GM19023 (cell line): ENCODE measurements around the gene AGPAT4.
A peak's percentile ranks its signal among the peaks of the same experiment; 100 is the strongest.
"Not testable (repeated sequence)": the region's sequence is repeated elsewhere in the genome, so short reads cannot be mapped to it uniquely, and the experiment has no call there.

Experiments
- ATAC-seq: cut with Tn5 transposase; IDR thresholded peaks from one replicate; pipeline ENCODE4 v1.9.1; 2021; ENCODE audit warnings: mild to moderate bottlenecking, moderate library complexity; ENCODE audit not compliant: unreplicated experiment

AGPAT4 gene

GRCh38 chr6:161230339-161230738, 43.5 kb downstream of the AGPAT4 start:
- ATAC-seq: no peak

DNA sequence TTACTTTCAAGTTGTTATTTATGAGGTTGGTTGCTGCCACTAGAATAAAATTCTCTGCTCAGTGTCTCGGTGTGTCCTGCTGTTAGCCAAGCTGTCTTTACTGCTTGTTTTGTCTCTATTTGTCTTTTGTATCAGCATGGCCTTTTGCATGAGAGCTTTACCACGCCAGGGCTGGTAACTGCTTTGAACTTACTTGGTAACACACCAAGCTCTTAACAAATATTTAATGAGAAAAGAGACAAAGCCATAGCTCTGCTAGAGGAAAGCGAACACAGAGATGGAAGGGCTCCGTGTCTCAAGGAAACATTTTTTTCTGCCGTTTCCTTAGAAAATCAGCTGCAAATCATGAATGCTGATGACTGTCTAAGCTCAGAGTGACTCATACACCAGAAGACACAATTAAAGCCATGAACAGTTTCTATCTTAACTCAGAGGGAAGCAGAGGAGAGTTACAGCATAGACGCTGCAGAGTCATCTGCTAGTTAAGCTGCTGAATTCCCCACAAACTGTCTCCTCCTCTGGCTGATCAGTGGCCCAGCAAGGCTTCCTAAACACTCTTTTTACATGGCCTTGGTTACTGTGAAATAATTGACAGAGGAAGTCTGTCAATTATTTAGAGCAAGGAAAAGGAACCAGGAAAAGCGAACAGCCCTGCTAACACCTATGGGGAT, 44.8 kb downstream of the AGPAT4 start:
- ATAC-seq: no peak

DNA sequence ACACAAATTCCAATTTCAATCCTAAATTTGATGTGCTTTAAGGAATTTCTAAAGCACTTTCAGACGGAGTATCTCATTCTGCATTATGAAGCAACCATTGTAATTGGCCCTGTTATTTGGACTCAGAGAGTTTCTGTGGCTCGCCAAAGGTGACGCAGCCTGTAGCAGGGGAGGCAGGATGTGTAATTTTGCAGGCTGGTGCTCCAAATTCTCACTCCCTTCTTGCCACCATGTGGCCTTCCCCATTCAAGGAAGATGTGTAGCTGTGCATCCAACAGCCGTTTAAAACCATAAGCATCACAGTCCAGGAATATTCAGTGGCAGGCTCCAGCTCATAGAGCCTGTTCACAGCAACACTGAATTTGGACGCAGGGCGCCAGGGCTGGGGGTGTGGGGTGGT, 45.8 kb downstream of the AGPAT4 start:
- ATAC-seq: no peak

- ATAC-seq: no peak
Observed at GRCh38 chr6:161227004-161227960, 46.6 kb downstream of the AGPAT4 start.

DNA sequence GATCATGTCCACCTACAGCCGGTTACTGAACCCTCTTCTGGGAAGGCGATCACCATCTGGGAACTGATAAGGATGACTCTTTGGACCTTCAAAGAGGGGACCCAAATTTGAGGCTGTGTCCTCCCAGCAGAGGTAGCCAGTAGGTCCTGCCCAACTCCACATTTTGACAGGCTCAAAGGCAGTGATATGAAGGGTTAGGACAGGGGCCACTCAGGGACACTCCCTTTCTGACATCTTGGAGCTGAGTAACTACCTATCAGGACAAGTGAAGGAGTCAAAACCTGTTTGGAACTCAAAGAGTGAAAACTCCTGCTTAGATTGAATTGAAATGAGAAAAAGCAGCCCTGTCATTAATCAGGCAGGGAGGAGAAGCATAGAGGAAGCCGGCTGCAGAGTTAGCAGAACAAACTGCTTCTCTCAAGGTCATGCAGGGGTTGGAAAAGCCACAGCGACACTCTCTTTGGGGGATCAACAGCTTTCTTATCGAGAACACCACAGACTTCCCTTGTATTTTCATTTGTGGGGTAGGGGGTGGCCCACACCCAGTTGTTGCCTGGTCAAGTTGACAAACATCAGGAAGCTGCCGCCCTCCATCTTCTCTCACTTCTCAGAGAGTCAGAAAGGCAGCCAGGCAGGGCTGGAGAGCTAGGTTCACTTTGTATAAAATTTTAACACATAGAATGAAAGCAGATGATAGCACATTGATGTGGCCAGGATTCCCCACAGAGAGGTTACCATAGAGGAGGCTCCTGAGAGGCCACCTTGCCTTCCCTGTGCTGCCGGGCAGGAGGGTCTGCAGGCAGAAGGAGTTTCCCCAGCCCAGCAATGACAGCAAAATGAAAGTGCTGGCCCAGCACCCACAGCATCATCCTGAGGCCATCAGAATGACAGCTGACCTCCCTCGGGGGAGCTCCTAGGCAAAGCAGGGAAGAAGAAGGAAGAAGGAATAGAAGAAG, 47.6 kb downstream of the AGPAT4 start:
- ATAC-seq: peak; percentile 49

DNA sequence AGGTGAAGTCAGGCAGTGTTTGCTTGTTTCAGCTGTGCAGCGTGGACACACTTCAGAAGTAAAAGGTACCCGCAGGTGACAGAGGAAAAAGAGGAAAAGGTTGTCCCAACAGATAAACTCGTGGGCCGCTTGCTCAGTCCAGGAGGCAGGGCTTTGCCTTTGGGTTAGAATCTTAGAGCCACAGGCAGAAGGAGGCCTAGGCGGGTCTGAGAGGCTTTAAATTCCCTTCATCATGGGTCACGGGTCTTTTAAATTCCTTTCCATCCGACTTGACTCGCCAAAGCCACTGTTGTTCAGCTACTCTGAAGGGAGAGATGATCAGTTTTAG, 48.2 kb downstream of the AGPAT4 start:
- no peak for ATAC-seq

- ATAC-seq: not testable (repeated sequence)
Observed at GRCh38 chr6:161224951-161225680, 48.7 kb downstream of the AGPAT4 start.

DNA sequence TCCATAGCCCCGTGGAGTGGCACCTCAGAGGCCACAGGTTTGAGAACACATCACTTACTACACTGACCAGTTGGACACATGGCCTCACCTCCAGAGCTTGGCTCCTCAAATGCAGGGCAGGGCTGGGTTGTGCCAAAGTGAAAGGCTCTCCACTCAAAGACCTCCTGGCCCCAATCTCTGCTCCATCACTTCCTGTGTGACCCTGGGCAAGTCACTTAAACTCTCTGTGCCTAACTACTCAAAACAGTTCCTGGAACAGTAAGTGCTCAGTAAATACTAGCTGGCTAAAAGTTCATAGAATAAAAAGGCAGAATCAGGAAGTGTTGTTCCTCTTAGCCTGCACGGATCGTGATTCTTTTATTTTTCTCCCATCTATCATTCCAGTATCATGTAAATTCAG, 50.2 kb downstream of the AGPAT4 start:
- ATAC-seq: no peak

GRCh38 chr6:161222706-161223234, 51.1 kb downstream of the AGPAT4 start:
- no peak for ATAC-seq

GRCh38 chr6:161220346-161220745, 53.5 kb downstream of the AGPAT4 start:
- no peak for ATAC-seq

GRCh38 chr6:161219680-161220079, 54.2 kb downstream of the AGPAT4 start:
- no peak for ATAC-seq

DNA sequence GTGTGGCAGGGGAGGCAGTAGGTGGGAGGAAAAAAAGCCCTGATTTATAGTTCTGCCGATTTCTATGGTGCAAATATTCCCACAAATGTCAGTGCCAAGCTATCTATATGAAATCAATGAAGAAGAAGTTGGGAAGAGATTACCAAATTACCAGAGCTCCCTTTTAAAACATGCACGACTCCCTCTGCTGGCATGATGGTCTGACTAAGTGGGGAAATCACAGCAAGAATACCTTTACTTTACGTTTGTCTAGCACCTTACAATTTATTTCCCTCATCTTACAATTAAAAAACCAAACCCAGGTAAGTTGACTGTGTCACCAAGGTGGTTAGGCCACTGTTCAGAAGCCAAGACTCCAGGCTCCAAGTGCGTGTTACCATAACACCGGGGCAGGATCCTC, 55.6 kb downstream of the AGPAT4 start:
- no peak for ATAC-seq

GRCh38 chr6:161217628-161218027, 56.2 kb downstream of the AGPAT4 start:
- ATAC-seq: no peak

DNA sequence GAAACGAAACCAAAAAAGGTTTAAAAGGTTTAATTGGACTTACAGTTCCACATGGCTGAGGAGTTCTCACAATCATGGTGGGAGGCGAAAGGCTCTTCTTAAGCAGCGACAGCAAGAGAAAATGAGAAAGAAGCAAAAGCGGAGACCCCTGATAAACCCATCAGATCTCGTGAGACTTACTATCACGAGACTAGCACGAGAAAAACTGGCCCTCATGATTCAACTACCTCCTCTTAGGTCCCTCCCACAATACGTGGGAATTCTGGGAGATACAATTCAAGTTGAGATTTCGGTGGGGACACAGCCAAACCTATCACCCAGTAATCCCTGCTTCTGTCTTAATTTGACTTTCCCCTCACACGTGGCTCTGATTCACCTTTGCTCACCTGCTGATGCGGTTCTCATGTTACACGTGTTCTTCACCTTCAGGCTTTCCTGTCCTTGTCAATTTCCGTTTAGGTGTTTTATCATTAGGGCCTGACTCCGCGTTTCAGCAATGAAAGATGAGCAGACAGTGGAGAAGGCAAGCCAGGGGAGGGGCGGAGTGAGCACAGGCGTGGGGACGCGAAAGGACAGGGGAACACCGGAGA, 57.1 kb downstream of the AGPAT4 start:
- no peak for ATAC-seq

- no peak for ATAC-seq
Observed at GRCh38 chr6:161215876-161216615, 57.8 kb downstream of the AGPAT4 start.

GRCh38 chr6:161215193-161215592, 58.7 kb downstream of the AGPAT4 start:
- no peak for ATAC-seq

DNA sequence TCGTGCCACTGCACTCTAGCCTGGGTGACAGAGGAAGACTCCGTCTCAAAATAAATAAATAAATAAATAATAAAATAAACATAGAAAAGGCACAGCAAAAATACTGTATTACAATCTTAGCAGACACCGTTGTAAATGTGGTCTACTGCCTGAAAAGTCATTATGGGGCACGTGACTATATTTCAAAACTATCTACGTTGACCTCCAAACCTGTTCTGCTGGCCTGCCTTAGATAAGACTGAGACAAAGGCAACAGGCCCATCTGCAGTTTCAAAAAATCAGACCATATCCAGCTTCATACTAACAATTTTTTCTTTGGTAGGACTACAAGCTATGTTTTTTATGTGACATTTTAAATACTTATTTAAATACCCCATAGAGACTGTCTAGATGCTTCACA, 59.1 kb downstream of the AGPAT4 start:
- ATAC-seq: no peak

DNA sequence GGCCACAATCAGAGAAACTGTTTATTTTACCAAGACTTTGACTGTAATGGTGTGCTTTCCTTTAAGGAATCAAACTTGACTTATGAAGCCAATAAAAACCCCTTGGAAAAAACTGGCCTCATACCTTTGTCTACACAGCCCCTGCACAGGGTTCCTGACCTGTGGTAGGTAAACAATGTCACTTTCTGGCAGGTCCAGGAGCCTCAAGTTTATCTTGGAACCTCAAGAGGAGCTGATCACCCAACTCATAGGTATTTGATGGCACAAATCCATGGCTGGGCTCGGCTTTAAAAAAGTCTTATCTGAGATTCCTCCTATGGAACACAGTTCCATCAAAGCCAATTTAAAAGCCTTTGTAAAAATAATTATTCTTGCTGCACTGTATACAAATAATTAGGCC, 61.0 kb downstream of the AGPAT4 start:
- ATAC-seq: no peak

DNA sequence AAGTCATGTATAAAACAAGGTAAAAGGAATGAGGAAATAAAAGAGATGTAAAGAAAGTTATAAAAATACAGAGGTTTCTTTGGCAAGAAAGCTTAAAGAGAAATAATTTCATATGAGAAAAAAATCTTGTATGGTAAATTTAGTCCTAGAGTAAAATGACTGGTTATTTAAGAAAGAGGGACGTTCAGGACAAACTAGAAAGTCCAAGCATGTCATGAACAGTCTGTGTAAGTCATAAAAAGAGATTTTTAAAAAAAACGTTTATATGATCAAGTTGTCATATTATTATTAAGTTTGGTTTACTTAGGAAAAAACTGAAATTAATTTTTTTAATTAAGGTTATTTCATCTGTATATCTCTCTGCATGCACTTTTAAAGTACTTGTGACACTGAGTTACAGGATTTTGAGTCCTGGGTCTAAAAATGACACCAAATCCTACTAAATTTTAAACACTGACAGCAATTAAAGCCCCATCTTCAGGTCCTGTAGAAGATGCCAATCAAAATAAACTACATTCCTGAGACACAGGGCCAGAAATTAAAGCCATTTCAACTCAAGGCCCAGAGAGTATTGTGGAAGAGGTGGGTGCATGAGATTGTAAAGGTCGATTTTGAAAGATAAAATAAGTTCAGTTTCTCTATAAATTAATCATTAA, 62.4 kb downstream of the AGPAT4 start:
- no peak for ATAC-seq
